Measurements from ENCODE around the gene VOPP1. TPM values are rescaled to one million over a fixed set of nuclear protein-coding genes. Genes with fewer than 3 reads are reported as not detected.

VOPP1 gene
- total RNA-seq, 1 donor from 2014 or later = 66.2 TPM

- Histone ChIP-seq H3K27ac (no peak overlapping the region), H3K4me3 (no peak overlapping the region), H3K36me3 (peaks cover 12% of the 10 kb centered on the region), H3K27me3 (ENCODE audit: low read depth) (no peaks in the 10 kb centered on the region), H3K4me1 (no peaks in the 10 kb centered on the region), H3K9me3 (no peaks in the 10 kb centered on the region)
- no peak for ATAC-seq
- no peak for TF ChIP-seq CTCF (IDR thresholded peaks at IDR 0.05)
- intact Hi-C loops (cut with DNase I) = no loop called here
- no peak for DNase-seq
These were observed 140.4 kb downstream of the VOPP1 start for GRCh38 chr7:55431898-55432297.

GRCh38 chr7:55429835-55430499 lies 142.3 kb downstream of the VOPP1 start:
- no peak for TF ChIP-seq CTCF (IDR thresholded peaks at IDR 0.05)
- H3K27me3 ChIP-seq (ENCODE audit: low read depth) = no peaks in the 10 kb centered on the region
- no peak overlapping the region for H3K4me3 ChIP-seq
- intact Hi-C loops (cut with DNase I) = no loop called here
- no peaks in the 10 kb centered on the region for H3K4me1 ChIP-seq
- H3K27ac ChIP-seq = no peak overlapping the region
- peaks cover 26% of the 10 kb centered on the region for H3K36me3 ChIP-seq
- DNase-seq (no peak), ATAC-seq (no peak)
- H3K9me3 ChIP-seq = no peaks in the 10 kb centered on the region

GRCh38 chr7:55427800-55428199 lies 144.5 kb downstream of the VOPP1 start:
- no peak for DNase-seq
- no peak for ATAC-seq
- intact Hi-C loops (cut with DNase I) = no loop called here
- no peaks in the 10 kb centered on the region for H3K27me3 ChIP-seq (ENCODE audit: low read depth)
- H3K4me3 ChIP-seq = no peak overlapping the region
- H3K4me1 ChIP-seq = no peaks in the 10 kb centered on the region
- H3K9me3 ChIP-seq = no peaks in the 10 kb centered on the region
- no peak overlapping the region for H3K27ac ChIP-seq
- peaks cover 29% of the 10 kb centered on the region for H3K36me3 ChIP-seq
- TF ChIP-seq CTCF (IDR thresholded peaks at IDR 0.05) = no peak

GRCh38 chr7:55427342-55427741 lies 145.0 kb downstream of the VOPP1 start:
- Histone ChIP-seq H3K27me3 (ENCODE audit: low read depth) (no peaks in the 10 kb centered on the region), H3K4me1 (no peaks in the 10 kb centered on the region), H3K36me3 (peaks cover 29% of the 10 kb centered on the region), H3K9me3 (no peaks in the 10 kb centered on the region), H3K27ac (no peak overlapping the region), H3K4me3 (no peak overlapping the region)
- ATAC-seq (no peak), DNase-seq (no peak)
- no peak for TF ChIP-seq CTCF (IDR thresholded peaks at IDR 0.05)
- intact Hi-C loops (cut with DNase I) = no loop called here

DNA sequence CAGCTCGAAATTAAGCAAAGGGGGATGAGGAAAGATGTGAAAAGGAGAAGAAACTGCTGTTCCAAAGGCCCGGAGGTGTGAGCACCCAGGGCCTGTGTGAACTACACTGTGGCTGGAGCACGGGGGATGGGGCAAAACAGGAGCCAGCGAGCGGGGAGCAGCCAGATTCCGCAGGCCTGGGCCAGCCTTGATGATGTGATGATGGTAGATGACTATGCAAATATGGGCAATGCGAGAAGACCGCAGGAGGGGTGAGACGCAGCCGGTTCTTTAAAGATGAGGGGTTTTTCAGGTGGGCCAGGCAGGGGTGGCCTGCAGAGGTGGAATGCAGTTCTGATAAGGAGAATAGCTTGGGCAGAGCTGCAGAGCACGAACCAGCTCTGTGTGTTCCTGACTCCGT lies 145.6 kb downstream of the VOPP1 start:
- no peak for TF ChIP-seq CTCF (IDR thresholded peaks at IDR 0.05)
- ATAC-seq (no peak), DNase-seq (no peak)
- Histone ChIP-seq H3K36me3 (peaks cover 25% of the 10 kb centered on the region), H3K27ac (no peak overlapping the region), H3K4me1 (no peaks in the 10 kb centered on the region), H3K9me3 (no peaks in the 10 kb centered on the region), H3K4me3 (no peak overlapping the region), H3K27me3 (ENCODE audit: low read depth) (no peaks in the 10 kb centered on the region)
- intact Hi-C loops (cut with DNase I) = no loop called here
